Measurements from ENCODE around the gene DOCK7.
"Not testable (repeated sequence)": the region's sequence is repeated elsewhere in the genome, so short reads cannot be mapped to it uniquely, and the experiment has no call there.

Gene DOCK7

DNA sequence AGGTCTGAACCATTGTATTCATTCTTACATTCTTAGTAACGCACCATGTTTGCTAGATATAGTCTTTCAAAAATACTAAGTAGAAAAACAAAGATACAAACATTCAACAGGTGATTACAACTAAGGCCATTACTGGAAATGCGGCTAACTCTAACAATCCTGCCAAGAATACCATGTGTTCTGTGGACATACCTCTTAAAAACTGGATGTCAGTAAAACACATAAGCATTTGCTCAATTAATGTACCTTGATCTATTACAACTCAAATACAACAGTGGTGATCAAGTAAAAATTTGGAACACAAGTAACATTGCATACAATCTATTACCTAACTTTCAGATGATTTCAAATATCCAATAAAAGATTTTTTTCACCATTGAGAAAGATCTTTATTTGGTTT, 75.4 kb downstream of the DOCK7 start:
- DNase-seq (ENCODE audit: low read depth) = no peak

GRCh38 chr1:62610588-62610987, 77.6 kb downstream of the DOCK7 start:
- DNase-seq (ENCODE audit: low read depth) = not testable (repeated sequence)

DNA sequence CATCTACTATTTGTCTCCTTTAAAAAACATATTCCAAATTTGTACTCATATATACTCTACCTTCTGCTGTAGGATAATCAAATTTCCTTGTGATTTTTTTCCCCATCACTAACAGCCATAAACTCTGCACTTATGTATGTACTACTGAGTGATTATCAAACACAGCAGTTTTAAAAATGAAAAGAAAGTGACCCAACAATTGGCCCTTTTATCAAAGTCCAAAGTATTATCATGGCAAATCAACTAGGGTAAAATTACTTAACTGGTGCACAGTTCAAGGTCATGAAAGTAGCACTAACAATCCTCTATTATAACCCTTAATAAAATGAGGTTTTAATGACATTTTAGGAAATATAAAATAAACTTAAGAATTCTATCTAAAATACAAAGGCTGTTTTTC, 79.3 kb downstream of the DOCK7 start:
- DNase-seq (ENCODE audit: low read depth) = no peak

- peak; percentile 56 for DNase-seq (ENCODE audit: low read depth)
Observed at GRCh38 chr1:62601457-62601856, 86.7 kb downstream of the DOCK7 start.

GRCh38 chr1:62599044-62599443, 89.1 kb downstream of the DOCK7 start:
- DNase-seq (ENCODE audit: low read depth) = no peak

DNA sequence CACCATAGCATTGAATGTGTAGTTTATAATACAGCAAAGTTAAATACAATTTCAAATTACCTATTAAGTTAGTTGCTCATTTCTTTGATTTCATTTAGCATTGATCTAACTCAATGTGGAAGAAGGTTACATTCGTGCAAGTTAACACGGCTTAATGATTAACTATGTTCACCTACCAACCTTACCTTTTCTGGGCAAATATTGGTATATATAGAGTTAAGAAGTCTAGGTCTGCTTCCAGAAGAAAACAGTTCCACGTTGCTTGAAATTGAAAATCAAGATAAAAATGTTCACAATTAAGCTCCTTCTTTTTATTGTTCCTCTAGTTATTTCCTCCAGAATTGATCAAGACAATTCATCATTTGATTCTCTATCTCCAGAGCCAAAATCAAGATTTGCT, 90.9 kb downstream of the DOCK7 start, which contains the start of gene ANGPTL3:
TSS of gene ANGPTL3 (plus strand) at position 240 of the 400 bp plus-strand sequence. CDS start at position 287, 47 bp downstream.
- no peak for DNase-seq (ENCODE audit: low read depth)

- no peak for DNase-seq (ENCODE audit: low read depth)
Observed at GRCh38 chr1:62595647-62596046, 92.5 kb downstream of the DOCK7 start.

DNA sequence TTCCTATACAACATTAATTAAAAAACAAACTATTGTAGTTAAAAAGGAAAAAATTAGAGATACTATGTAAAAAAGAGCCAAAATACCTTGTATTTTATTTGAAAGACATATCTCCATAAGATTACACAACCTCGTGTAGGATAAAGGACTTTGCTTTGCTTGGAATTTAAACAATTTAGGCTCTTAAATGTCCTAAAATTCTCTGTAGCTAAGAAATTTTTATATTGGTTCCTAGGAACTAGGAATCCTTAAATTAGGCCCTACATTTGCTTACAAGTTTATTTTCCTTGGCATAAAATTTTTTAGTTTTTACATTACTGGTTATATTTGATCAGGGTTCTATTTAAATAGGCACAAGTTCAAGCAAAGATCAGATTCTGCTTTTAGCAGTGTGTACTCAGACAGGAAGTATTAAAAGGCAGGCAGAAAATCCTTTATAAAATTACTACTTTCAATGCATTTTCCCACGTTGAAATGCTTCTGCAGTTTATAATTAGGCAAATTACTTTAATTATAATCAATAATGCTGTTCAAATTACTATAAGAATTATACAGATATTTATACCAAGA, 94.3 kb downstream of the DOCK7 start:
- peak; percentile 69 for DNase-seq (ENCODE audit: low read depth)

DNA sequence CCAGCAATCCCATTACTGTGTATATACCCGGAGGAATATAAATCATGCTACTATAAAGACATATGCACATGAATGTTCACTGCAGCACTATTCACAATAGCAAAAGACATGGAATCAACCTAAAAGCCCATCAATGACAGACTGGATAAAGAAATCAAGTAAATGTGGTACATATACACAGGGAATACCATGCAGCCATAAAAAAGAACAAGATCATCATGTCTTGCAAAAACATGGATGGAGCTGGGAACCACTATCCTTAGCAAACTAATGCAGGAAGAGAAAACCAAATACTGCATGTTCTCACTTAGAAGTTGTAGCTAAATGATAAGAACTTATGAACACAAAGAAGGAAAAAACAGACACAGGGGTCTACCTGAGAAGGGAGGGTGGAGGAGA, 97.2 kb downstream of the DOCK7 start:
- no peak for DNase-seq (ENCODE audit: low read depth)

GRCh38 chr1:62590255-62590969, 97.8 kb downstream of the DOCK7 start:
- peak; percentile 39 for DNase-seq (ENCODE audit: low read depth)

DNA sequence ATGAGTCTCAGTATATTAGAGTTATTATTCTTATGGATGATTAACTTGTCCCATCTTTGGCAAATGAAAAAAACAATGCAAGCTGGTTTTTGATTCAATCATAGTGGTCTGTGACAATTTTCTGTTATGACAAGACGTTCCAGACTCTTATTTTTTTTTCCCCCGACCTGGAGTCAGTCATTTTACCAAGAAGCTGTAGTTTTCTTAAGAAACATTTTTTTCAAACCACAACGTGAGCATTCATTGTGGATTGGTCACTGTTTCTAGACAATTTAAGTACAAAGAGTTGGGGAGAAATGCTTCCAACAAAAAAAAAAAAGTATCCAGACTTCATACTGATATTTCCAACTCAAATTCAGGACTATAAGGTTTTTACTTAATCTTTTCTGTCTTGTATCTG, 98.9 kb downstream of the DOCK7 start:
- DNase-seq (ENCODE audit: low read depth) = peak; percentile 68

- DNase-seq (ENCODE audit: low read depth) = peak; percentile 71
Observed at GRCh38 chr1:62588000-62588399, 100.2 kb downstream of the DOCK7 start.

DNA sequence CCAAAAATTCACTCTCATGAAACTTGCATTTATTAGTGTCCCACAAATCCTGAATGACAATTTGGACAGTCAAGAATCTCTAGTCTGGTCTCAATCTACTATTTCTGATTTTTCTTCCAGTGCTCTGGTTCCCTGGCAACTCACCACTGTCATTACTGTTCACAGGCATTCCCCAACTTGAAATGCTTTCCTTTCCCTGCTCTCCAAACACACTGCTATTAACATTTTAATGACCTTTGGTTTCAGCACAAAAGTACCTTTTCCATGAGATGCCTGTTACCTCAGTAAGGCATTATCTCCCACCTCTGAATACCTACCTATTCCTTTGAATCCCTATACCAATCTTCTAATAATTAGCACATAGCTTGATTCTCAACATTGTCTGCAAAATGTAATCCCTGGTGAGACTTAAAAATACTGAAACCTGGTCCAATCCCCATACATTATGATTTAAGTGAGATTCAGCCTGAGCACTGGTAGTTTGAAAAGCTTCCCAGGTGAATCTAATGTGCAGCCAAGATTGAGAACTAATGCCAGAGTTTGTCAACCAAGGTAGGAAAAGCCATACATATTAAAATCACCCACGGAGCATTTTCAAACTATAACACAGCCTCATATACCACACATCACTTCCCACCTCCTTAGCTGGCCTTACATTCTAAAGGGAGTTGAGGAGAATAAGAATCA, 102.6 kb downstream of the DOCK7 start:
- DNase-seq (ENCODE audit: low read depth) = no peak

- peak; percentile 32 for DNase-seq (ENCODE audit: low read depth)
Observed at GRCh38 chr1:62573675-62574074, 114.5 kb downstream of the DOCK7 start.

DNA sequence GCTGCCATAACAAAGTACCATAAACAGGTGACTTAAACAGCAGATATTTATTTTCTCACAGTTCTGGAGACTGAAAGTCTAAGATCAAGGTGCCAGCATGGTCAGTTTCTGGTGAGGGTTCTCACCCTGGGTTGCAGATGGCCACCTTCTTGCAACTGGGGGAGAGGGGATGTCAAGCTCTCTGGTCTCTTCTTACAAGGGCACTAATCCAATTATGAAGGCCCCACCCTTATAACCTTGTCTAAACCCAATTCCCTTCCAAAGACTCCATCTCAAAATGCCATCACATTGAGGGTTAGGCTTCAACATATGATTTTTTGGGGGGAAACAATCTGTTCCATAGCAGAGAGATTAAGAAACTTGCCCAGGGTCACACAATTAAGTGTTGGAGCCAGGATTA, 115.7 kb downstream of the DOCK7 start:
- DNase-seq (ENCODE audit: low read depth) = no peak

GRCh38 chr1:62571517-62571916, 116.7 kb downstream of the DOCK7 start:
- not testable (repeated sequence) for DNase-seq (ENCODE audit: low read depth)

- peak; percentile 6 for DNase-seq (ENCODE audit: low read depth)
Observed at GRCh38 chr1:62567926-62568325, 120.3 kb downstream of the DOCK7 start.

- not testable (repeated sequence) for DNase-seq (ENCODE audit: low read depth)
Observed at GRCh38 chr1:62567182-62567581, 121.0 kb downstream of the DOCK7 start.

GRCh38 chr1:62561306-62561705, 126.9 kb downstream of the DOCK7 start:
- DNase-seq (ENCODE audit: low read depth) = no peak

- no peak for DNase-seq (ENCODE audit: low read depth)
Observed at GRCh38 chr1:62544570-62544969, 143.6 kb downstream of the DOCK7 start.

GRCh38 chr1:62541048-62541447, 147.1 kb downstream of the DOCK7 start:
- no peak for DNase-seq (ENCODE audit: low read depth)

- DNase-seq (ENCODE audit: low read depth) = no peak
Observed at GRCh38 chr1:62539028-62539447, 149.1 kb downstream of the DOCK7 start.

DNA sequence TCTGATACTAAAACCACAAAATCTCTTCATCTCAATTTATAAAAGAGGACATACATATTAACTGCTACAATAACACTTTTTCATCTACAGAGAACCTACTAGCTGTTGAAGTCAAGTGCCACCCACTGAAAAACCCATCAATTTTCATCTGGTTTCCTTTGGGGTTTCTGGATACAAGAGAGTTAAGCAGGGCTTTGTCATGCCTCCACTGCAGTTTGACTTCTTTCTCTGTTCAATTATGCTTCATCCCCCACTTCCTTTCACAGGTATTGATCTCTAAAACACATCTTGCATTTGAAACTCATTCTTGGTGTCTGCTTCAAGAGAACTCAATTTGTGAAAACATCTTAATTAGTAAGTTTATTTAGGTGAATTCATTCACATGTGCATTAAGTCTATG, 151.3 kb downstream of the DOCK7 start:
- DNase-seq (ENCODE audit: low read depth) = no peak

All from EH (cell line).